SJCRH30 (cell line): ENCODE results near the gene SPCS2. TPM values are rescaled to one million over a fixed set of nuclear protein-coding genes. Genes with fewer than 3 reads are reported as not detected.

Experiments
- DNase-seq, 2 experiments: peaks; one replicate each; pipeline ENCODE4 v3.0.0-alpha.2; 2015 to 2020
- H3K27ac ChIP-seq: fragments of 250-450 bp; sonication (Bioruptor Pico); 2 replicates; pipeline ENCODE4 v1.5.1; 2020; ENCODE audit warnings: mild to moderate bottlenecking, moderate library complexity
- H3K27me3 ChIP-seq: fragments of 250-450 bp; sonication (Bioruptor Pico); 2 replicates; pipeline ENCODE4 v1.5.1; 2020; ENCODE audit warnings: mild to moderate bottlenecking, moderate library complexity
- H3K36me3 ChIP-seq: fragments of 250-450 bp; sonication (Bioruptor Pico); 2 replicates; pipeline ENCODE4 v1.5.1; 2020; ENCODE audit warnings: mild to moderate bottlenecking, moderate library complexity
- H3K4me1 ChIP-seq: fragments of 250-450 bp; sonication (Bioruptor Pico); 2 replicates; pipeline ENCODE4 v1.5.1; 2020; ENCODE audit warnings: mild to moderate bottlenecking, moderate library complexity
- H3K4me3 ChIP-seq: fragments of 250-450 bp; sonication (Bioruptor Pico); 2 replicates; pipeline ENCODE4 v1.5.1; 2020; ENCODE audit warnings: mild to moderate bottlenecking, moderate library complexity
- H3K9me3 ChIP-seq: fragments of 250-450 bp; sonication (Bioruptor Pico); replicated peaks from 2 replicates; pipeline ENCODE4 v1.5.1; 2020; ENCODE audit warnings: mild to moderate bottlenecking, moderate library complexity
- total RNA-seq: library from RNA; depleted of rRNA; stranded (reverse); fragments of >200 nt; shearing (Covaris generic); gene quantifications from 2 replicates; pipeline ENCODE4 v1.2.3, GENCODE V29; 2014

Gene SPCS2
- total RNA-seq, 1 experiment from 2014 or later = 61.3 TPM

DNA sequence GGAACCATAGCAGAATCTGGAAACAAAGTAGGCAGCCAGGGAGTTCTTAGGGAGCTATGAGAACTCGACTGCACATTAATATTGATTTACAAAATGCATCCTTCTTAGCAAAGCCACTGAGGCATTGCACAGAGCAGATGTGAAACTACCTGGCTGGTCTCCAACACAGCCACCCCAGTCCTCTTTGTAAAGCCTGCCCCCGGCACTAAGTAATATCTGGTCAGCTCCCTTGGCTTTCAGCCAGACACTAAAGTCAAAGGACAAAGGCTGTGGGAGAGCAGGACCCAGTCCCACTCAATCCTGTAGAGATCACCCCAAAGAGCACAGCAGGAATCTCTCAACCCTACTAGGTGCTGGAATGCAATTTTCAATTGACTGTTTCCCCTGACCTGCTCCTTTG is 13.0 kb upstream of the SPCS2 start:
- H3K27me3 ChIP-seq = no peaks in the 10 kb centered on the region
- peaks cover 4% of the 10 kb centered on the region; the same call in 1 of the 2 replicates for H3K36me3 ChIP-seq
- DNase-seq = no peak
- no peak overlapping the region for H3K27ac ChIP-seq
- peaks cover 8% of the 10 kb centered on the region for H3K4me1 ChIP-seq
- no peak overlapping the region for H3K4me3 ChIP-seq
- no peaks in the 10 kb centered on the region for H3K9me3 ChIP-seq

DNA sequence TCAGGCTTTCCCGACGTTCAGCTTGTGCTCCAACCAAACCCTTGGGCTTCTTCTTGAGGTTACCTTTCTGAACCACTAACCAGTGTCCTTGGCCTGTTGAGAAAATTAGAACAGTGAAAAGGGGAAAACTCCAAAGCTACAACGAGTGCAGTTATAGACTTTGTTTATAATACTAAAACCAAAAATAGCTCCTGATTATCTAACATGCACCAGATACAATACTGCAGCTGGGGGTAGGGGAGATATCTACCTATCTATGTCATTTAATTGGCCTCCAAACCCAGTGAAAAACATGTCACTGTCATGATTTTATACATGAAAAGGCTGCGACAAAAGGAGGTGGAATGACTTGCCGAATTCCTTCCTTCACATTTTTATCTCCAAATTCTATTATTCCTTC is 12.1 kb upstream of the SPCS2 start:
- no peaks in the 10 kb centered on the region for H3K27me3 ChIP-seq
- DNase-seq = no peak
- peaks cover 8% of the 10 kb centered on the region for H3K4me1 ChIP-seq
- peaks cover 4% of the 10 kb centered on the region; the same call in 1 of the 2 replicates for H3K36me3 ChIP-seq
- no peaks in the 10 kb centered on the region for H3K9me3 ChIP-seq
- no peak overlapping the region for H3K4me3 ChIP-seq
- no peak overlapping the region for H3K27ac ChIP-seq

DNA sequence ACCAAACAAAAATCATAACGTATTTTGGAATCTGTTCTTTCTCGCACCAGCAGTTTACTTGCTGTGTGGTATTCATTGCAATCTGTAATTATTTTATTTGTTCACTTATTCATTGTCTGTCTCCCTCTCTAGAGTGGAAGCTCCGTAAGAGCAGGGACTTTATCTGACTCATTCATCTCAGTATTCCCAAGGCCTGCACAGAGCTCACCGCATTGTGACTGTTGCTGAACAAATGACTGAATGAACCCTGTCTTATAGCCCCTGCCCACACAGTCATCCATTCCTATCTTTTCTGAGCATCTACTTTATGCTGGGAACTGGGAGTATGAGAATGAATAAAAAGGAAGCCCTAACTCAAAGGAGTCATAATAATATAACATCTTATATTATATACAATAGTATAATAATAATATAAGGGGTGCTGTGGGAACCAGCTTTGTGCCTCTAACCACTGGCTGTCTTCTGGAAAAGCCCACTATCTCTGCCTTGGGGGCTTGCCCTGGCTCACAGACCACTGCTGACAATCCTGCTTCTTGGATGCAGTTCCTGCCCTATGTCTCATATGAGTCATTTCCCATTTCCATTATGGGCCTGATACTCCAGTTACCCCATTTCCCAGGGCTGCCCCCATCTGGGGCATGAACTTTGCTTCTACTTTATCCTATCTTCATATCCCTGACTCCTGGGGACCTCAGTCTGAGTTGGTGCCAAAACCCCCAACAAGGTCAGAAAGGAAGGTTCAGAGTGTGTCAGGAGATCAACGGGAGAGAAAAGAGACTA is 11.2 kb upstream of the SPCS2 start:
- no peak for DNase-seq
- no peaks in the 10 kb centered on the region; the same call in 1 of the 2 replicates for H3K4me1 ChIP-seq
- H3K9me3 ChIP-seq = no peaks in the 10 kb centered on the region
- no peak overlapping the region for H3K27ac ChIP-seq
- no peaks in the 10 kb centered on the region for H3K27me3 ChIP-seq
- H3K4me3 ChIP-seq = no peak overlapping the region
- peaks cover 4% of the 10 kb centered on the region; the same call in 1 of the 2 replicates for H3K36me3 ChIP-seq

DNA sequence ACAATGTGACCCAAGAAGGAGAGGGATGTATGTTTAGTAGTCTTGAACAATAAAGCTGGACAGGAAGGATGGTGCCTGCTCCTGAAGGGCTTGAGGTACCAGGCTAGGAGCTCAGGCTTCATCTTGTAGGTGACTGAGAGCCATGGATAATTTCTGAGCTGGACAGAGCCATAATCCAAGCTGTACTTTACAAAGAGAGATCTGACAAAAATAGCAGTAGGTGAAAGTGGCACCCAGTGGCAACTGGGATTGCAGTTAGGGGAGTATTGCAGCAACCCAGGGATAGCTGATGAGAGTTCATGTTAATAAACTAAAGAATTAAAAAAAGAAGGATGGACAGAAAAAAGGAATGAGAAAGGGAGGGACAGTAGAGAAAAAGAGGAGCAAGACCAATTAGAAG is 7.6 kb upstream of the SPCS2 start:
- H3K4me3 ChIP-seq = no peak overlapping the region
- DNase-seq = no peak
- peaks cover under 1% of the 10 kb centered on the region; the same call in 1 of the 2 replicates for H3K36me3 ChIP-seq
- no peak overlapping the region for H3K27ac ChIP-seq
- H3K9me3 ChIP-seq = no peaks in the 10 kb centered on the region
- H3K4me1 ChIP-seq = no peaks in the 10 kb centered on the region
- no peaks in the 10 kb centered on the region for H3K27me3 ChIP-seq

DNA sequence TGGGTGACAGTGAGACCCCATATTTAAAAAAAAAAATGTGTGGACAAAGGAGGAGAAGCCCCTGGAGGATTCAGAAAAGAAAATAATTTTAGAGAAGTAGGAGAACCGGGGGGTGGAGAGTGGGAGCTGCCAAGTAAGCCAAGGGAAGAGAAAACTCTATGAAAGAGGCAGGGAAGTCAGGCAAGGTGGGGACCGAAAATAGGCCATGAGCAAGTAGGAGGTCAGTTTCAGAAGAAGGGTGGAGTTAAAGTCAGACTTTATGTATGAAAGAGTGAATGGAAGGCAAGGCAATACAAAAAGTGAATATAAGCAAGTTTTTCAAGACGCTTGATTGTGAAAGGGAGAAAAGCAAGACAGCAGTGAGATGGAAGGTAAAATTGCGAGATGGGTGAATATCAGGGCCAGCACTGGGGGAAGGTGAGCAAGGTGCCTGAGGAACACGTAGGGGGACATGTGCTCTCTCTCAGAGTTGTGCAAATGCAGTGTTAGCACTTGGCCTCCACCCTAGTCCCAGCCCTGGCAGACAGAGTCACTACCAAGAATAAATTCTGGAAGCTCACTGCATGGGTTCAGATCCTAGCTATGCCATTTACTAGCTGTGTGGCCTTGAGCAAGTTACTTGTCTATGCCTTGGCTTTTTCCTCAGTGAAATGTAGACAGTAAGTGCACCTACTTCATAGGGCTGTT is 6.8 kb upstream of the SPCS2 start:
- H3K4me3 ChIP-seq = no peak overlapping the region
- no peaks in the 10 kb centered on the region for H3K4me1 ChIP-seq
- no peaks in the 10 kb centered on the region for H3K27me3 ChIP-seq
- no peak overlapping the region for H3K27ac ChIP-seq
- no peaks in the 10 kb centered on the region for H3K36me3 ChIP-seq
- DNase-seq = no peak
- no peaks in the 10 kb centered on the region for H3K9me3 ChIP-seq

DNA sequence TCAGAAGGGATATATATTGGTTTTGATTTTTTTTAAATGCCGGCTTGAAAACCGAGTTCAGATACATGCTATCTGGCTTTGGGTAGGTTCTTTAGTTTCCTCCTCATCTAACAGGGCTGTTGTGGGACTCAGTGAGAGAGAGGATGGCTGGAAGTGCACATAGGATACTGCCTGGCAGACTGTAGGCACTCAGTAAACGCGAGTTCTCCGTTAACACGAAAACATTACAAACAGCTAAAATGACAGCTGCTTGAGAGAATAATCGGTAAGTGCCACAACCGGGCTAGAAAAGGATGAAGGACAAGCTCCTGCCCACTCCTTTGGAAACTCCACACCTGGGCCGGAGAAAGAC is 544 bp upstream of the SPCS2 start:
- Histone ChIP-seq H3K27ac (peak overlapping the region; percentile 89), H3K36me3 (peaks cover 11% of the 10 kb centered on the region), H3K9me3 (no peaks in the 10 kb centered on the region), H3K4me3 (peak overlapping the region; percentile 94), H3K27me3 (no peaks in the 10 kb centered on the region), H3K4me1 (peaks cover 5% of the 10 kb centered on the region; the same call in 1 of the 2 replicates)
- DNase-seq = peak in 1 of 2 experiments; percentile 46

DNA sequence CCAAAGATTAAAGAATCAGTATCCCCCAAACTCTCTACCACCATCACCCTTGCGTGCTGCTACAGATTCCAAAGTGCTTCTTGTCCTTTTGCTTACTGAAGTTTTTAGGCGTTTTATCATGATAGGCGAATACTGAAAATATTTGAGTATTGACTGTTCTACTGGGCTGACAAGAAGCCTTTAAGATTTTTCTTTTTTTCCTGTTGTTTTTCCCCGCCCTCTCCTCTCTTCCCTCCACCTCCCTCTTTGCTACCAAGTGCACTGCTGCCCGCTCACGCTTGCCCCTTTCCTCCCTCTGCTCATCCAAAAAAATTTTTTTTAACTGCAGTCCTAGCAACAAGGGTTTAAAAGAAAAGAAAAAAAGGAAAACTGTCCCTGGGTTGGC is 679 bp downstream of the SPCS2 start:
- DNase-seq = peak in 1 of 2 experiments; percentile 16
- Histone ChIP-seq H3K4me1 (peaks cover 5% of the 10 kb centered on the region; the same call in 1 of the 2 replicates), H3K36me3 (peaks cover 17% of the 10 kb centered on the region), H3K27ac (peak overlapping the region; percentile 89), H3K9me3 (no peaks in the 10 kb centered on the region), H3K27me3 (no peaks in the 10 kb centered on the region), H3K4me3 (peak overlapping the region; percentile 94)

DNA sequence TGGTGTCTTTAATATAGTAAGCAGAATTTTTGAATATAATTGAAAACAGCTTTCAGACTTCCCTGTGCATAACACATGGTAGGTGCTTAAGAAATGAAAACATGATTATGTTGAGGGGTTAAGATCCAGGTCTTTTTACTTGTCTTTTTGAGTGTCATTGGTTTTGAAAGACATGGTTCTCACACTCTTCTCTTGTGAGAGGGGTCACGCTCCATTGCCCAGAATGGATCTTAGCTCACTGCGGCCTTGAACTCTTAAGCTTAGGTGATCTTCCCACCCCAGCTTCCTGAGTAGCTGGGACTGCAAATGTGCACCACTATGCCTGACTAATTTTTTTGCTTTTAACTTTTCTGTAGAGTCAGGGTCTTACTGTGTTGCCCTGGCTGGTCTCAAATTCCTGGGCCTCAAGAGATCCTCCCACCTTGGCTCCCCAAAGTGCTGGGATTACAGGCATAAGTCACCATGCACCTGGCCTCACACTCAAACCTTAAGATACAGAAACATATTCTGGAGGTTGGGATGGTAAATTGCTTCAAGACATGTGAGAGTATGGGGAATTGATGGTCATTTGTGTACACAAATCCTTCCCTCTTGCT is 1.4 kb downstream of the SPCS2 start:
- Histone ChIP-seq H3K27me3 (no peaks in the 10 kb centered on the region), H3K4me3 (peak overlapping the region; percentile 94), H3K36me3 (peaks cover 17% of the 10 kb centered on the region), H3K9me3 (no peaks in the 10 kb centered on the region), H3K27ac (no peak overlapping the region), H3K4me1 (peaks cover 5% of the 10 kb centered on the region; the same call in 1 of the 2 replicates)
- no peak for DNase-seq

DNA sequence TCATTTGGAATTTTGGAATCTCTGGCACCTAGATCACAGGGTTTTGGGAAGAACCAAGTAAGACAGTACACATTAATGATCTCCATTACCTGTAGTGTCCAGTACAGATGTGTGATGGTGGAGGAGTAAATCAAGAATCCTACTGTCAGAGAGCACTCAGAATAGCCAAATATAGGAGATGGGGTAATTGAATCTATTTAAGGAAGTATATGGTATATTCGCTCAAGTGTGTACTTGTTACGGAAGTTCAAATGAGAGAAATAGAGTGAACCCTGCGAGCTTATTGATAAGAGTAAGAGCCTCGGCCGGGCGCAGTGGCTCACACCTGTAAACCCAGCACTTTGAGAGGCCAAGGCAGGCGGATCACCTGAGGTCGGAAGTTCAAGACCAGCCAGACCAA is 2.2 kb downstream of the SPCS2 start:
- Histone ChIP-seq H3K36me3 (peaks cover 17% of the 10 kb centered on the region), H3K27ac (no peak overlapping the region), H3K4me1 (peaks cover 5% of the 10 kb centered on the region; the same call in 1 of the 2 replicates), H3K9me3 (no peaks in the 10 kb centered on the region), H3K27me3 (no peaks in the 10 kb centered on the region), H3K4me3 (no peak overlapping the region)
- no peak for DNase-seq

DNA sequence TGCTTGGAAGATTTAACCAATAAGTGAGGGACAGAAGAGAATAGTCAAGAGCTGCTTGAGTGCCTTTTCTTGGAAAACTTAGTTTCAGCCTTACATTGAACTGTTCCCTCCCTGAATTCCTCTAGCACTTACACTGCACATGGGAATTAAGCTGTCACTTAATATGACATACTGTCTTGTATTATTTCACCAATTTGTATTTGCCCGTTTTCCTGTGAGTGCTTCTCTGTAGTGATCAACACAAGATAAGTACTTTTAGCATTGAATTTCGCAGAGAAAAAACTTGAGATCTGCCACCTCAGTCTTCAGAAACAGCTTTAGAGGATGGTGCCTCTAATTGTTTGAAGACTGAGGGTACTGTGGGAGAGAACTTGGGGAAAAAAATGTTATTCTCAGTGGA is 3.7 kb downstream of the SPCS2 start:
- H3K36me3 ChIP-seq = peaks cover 17% of the 10 kb centered on the region
- H3K4me3 ChIP-seq = no peak overlapping the region
- no peak for DNase-seq
- peaks cover 5% of the 10 kb centered on the region; the same call in 1 of the 2 replicates for H3K4me1 ChIP-seq
- H3K27ac ChIP-seq = no peak overlapping the region
- no peaks in the 10 kb centered on the region for H3K9me3 ChIP-seq
- H3K27me3 ChIP-seq = no peaks in the 10 kb centered on the region

DNA sequence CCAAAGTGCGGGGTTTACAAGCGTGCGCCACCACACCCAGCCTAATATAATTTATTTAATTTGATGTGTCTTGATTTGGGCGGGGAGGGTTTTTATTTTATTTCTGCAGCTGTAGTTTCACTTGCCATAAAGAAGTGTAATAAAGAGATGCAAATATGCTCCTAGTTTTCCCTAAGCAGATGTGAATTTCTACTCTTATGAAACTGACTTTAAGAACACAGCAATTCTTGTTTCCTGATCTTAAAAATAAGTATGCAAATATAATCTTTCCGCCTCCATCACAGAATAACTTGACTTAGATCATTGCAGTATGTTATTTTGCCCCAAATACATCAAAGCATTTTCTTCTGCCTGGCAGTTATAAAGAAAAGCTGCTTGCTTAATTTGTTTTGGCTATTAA is 4.4 kb downstream of the SPCS2 start:
- no peak overlapping the region for H3K4me3 ChIP-seq
- DNase-seq = no peak
- H3K27me3 ChIP-seq = no peaks in the 10 kb centered on the region
- no peak overlapping the region for H3K27ac ChIP-seq
- H3K36me3 ChIP-seq = peaks cover 17% of the 10 kb centered on the region
- H3K9me3 ChIP-seq = no peaks in the 10 kb centered on the region
- H3K4me1 ChIP-seq = peaks cover 5% of the 10 kb centered on the region; the same call in 1 of the 2 replicates

DNA sequence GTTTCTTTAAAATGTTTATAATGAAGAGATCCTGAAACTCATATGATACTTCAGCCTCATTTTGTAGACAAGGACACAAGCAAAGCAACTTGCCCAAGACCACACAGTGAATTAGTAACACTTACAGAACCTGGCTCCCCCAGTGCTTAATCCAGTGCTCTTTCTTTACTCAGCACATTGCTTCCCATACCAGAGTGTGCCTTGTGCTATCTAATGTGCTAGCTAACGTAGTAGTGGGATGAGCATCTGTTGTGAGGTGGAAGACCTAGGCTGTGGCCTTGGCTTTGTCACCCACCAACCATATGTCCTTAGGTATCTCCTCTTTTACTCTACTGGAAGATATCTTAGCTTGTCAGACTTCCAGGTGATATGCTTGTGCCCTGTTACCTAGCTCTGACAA is 5.1 kb downstream of the SPCS2 start:
- Histone ChIP-seq H3K36me3 (peaks cover 18% of the 10 kb centered on the region), H3K9me3 (no peaks in the 10 kb centered on the region), H3K4me3 (no peak overlapping the region), H3K4me1 (peaks cover 5% of the 10 kb centered on the region; the same call in 1 of the 2 replicates), H3K27me3 (no peaks in the 10 kb centered on the region), H3K27ac (no peak overlapping the region)
- DNase-seq = no peak

DNA sequence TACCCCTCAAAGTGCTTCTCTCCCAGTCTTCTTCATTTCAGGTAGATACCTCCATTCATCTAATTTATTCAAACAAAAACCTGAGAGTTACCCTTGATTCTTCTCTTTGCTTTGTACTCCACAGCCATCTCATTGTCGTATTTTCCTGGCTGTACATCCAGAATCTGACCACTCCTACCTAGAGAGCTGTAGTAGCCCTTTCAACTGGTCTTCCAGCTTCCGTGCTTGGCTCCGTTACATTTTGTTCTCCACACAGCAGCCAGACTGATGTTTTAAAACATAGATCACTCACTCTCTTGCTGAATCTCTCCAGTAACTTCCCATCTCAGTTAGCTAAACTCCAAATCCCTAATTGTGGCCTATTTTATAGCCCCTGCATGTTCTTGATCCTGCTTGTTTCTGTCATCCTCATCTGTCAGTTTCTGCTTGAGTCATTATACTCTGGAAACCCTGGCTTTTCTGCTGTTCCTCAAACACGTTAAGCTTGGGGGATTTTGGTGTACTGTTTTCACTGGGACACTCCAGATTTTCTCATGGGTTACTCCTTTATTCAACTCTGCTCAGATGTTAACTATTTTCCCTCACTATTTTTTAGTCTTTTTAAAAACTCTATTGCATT is 7.4 kb downstream of the SPCS2 start:
- no peak overlapping the region for H3K27ac ChIP-seq
- H3K9me3 ChIP-seq = no peaks in the 10 kb centered on the region
- peaks cover 20% of the 10 kb centered on the region for H3K36me3 ChIP-seq
- H3K27me3 ChIP-seq = no peaks in the 10 kb centered on the region
- H3K4me3 ChIP-seq = no peak overlapping the region
- no peak for DNase-seq
- no peaks in the 10 kb centered on the region for H3K4me1 ChIP-seq

DNA sequence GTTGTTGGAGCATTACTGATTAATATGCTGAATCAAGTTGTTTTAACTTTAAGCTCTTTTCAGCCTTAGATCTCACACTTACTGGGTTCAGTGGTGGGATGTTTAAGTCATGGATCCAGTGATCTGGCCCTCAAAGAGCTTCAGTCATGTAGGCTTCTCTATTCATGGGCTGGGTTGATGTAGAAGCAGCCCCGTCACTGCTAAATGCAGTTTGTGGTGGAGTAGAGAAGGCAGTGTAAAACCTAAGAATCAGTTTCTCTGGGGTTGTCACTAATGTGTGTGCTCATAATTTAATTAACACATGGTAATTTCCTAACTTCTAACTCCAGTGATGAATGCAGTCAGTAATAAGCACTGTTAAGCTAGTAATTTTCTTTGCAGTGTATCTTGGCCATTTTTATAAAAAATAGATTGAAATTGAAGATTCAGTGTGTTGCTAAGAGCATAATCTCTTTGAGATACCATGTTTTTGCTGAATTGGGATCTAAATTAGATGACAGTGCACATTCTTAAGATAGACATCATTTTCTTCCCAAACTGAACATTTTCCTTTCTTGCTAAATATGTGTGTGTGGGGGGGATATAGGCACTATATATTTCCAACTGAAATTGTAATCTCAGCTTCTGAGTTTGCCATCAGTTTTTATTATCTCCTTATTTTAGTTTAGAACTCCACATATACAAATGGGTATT is 9.0 kb downstream of the SPCS2 start:
- Histone ChIP-seq H3K4me1 (no peaks in the 10 kb centered on the region), H3K4me3 (no peak overlapping the region), H3K9me3 (no peaks in the 10 kb centered on the region), H3K27ac (no peak overlapping the region), H3K27me3 (no peaks in the 10 kb centered on the region), H3K36me3 (peaks cover 23% of the 10 kb centered on the region)
- DNase-seq = no peak
